KG1 (cell line): Measurements from ENCODE around the gene BRCA1.
"Not testable (repeated sequence)": the region's sequence is repeated elsewhere in the genome, so short reads cannot be mapped to it uniquely, and the experiment has no call there.

Source experiments
- DNase-seq: peaks from one replicate; lab custom pipeline; 2025; lab: John Stamatoyannopoulos, UW

Gene BRCA1

GRCh38 chr17:43134774-43135453, 9.8 kb upstream of the BRCA1 start:
- no peak for DNase-seq

DNA sequence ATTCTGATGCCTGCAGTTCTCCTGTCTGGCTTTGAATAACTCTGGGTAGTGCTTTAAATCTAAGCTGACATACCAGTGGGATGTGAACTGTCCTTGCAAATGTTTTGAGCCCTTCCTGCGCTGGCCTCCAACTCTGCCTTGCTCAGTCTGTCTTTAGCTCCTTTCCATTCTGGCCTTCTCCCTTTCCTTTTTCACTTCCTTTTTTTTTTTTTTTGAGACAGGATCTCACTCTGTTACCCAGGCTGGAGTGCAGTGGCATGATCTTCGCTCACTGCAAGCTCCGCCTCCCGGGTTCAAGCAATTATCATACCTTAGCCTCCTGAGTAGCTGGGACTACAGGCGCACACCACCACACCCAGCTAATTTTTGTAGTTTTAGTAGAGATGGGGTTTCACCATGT, 8.3 kb upstream of the BRCA1 start:
- not testable (repeated sequence) for DNase-seq

DNA sequence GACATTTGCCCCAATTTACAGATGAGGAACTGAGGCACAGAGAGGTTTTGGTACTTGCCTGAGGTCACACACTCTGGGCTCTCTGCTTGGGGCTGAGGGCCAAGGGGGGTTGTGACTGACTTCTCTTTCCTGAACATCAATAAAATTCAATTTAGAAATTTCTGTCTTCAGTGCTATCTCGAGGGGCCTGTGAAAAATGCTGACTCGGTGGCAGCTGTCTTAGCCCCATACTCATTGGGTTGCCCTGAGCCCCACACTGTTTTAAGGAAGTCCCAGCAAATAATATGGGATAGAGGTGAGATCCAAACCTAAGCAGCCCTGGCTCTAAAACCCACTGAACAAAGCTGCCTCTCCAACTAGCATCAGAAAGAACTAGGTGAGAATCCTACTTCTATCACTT, 7.0 kb upstream of the BRCA1 start:
- no peak for DNase-seq

DNA sequence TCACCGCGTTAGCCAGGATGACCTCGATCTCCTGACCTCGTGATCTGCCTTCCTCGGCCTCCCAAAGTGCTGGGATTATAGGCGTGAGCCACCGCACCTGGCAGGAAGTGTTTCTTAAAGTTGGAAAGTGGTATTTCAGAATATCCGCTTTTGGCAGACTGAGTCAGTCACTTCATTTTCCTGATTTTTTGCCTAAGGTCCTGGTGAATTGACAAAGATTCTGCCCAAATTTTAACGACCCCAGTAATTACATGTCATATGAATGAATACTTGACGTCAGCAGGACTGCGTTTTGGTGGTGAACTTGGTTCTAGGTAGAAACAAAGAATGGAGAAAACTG, 4.5 kb upstream of the BRCA1 start:
- no peak for DNase-seq

DNA sequence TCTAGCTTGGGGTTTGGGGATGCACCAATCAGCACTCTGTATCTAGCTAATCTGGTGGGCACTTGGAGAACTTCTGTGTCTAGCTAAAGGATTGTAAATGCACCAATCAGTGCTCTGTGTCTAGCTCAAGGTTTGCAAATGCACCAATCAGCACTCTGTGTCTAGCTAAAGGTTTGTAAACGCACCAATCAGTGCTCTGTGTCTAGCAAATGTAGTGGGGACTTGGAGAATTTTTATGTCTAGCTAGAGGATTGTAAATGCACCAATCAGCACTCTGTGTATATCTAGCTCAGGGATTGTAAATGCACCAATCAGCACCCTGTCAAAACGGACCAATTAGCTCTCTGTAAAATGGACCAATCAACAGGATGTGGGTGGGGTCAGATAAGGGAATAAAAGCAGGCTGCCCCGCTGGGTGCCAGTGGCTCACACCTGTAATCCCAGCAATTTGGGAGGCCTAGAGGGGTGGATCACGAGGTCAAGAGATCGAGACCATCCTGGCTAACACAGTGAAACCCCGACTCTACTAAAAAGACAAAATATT, 2.2 kb upstream of the BRCA1 start:
- not testable (repeated sequence) for DNase-seq

DNA sequence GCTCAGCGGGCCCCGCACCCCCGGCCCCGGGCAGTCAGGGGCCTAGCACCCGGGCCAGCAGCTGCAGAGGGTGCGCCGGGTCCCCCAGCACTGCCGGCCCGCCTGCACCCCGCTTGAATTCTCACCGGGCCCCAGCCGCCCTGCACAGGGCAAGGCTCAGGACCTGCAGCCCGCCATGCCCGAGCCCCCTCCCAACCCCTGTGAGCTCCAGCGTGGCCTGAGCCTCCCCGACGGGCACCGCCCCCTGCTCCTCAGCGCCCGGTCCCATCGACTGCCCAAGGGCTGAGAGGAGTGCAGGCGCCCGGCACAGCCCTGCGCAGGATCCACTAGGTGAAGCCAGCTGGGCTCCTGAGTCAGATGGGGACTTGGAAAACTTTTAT, 1.7 kb upstream of the BRCA1 start:
- no peak for DNase-seq

- no peak for DNase-seq
Observed at GRCh38 chr17:43125967-43126910, 1.1 kb upstream of the BRCA1 start.

DNA sequence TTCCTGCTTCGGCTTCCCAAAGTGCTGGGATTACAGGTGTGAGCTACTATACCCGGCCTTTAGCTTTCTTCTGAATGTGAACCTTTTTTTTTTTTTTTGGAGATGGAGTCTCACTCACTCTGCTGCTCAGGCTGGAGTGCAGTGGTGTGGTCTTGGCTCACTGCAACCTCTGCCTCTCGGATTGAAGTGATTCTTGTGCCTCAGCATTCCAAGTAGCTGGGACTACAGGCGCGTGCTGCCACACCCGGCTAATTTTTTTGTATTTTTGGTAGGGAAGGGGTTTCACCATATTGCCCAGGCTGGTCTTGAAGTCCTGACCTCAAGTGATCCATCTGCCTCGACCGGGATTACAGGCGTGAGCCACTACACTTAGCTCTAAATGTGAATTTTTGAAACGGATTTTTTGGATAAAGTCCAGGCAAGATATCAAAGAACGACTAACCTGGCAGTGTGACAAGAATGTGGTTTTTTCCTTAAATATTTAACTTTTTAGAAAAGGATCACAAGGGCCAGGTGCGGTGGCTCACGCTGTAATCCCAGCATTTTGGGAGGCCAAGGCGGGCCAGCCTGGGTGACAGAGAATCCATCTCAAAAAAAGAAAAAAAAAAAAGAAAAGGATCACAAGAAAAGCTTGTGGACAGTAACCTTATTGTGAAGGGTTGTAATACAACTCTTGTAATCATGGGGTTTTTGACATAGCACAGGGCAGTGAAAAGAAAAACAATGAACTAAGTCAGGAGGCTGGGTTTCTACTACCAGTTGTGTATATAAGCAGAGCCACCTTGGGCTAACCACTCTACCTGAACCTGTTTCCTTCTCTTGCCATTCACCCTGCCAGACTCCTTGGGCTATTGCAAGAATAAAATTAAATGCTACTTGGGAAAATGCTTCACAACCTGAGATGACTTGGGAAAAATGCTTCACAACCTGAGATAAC, 6.2 kb downstream of the BRCA1 start:
- DNase-seq: no peak

DNA sequence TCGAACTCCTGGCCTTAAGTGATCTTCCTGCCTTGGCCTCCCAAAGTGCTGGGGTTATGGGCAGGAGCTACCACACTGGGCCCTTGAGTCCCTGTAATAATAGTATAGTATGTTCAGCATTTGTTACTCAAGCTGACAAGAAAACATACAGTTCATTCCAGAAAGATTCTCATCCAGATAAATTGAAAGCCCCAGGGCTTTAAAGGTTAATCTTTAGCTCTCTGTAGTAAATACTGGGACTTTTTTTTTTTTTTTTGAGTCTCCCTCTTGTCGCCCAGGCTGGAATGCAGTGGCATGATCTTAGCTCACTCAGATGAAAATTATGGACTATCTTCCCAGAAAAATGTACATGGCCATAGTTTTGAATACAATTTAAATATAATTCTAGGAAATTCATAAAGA, 11.0 kb downstream of the BRCA1 start:
- no peak for DNase-seq

DNA sequence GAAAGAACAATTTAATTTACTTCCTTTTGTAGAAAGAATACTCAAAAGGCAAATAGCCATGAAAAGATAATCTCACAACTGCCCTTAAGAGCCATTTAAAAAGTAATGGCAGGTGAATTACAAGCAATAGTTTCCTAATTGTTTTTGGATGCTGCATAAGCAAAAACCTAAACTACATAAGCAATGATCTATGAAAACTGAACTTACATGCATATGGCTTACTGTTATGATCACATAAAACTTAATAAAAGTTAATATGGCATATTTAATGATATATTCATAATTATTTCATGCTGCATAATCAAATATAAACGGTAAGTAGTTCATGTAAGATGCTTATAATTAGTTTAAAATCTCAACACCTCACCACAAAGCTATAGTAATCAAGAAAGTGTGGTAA, 18.6 kb downstream of the BRCA1 start:
- no peak for DNase-seq

DNA sequence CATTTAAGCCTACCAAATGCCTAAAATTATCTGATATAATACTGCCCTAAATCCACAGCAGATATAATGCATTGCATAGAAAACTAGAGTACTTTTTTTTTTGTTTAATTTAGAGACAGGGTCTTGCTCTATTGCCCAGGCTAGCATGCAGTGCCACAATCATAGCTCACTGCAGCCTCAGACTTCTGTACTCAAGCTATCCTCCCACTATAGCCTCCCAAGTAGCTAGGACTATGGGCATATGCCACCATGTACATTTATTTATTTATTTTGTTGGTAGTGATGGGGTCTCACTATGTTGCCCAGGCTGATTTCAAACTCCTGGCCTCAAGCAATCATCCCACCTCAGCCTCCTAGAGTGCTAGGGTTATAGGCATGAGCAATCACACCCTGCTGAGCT, 20.0 kb downstream of the BRCA1 start:
- no peak for DNase-seq

DNA sequence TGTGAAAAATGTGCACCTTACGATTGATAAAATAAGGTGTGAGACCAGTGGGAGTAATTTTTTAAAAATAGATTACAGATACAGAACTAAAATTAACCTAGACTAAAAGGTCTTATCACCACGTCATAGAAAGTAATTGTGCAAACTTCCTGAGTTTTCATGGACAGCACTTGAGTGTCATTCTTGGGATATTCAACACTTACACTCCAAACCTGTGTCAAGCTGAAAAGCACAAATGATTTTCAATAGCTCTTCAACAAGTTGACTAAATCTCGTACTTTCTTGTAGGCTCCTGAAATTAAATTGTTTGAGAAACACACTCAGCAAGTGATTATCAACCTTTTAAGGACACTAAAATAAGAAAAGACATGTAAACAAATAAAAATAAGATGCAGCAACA, 20.5 kb downstream of the BRCA1 start:
- DNase-seq: no peak

DNA sequence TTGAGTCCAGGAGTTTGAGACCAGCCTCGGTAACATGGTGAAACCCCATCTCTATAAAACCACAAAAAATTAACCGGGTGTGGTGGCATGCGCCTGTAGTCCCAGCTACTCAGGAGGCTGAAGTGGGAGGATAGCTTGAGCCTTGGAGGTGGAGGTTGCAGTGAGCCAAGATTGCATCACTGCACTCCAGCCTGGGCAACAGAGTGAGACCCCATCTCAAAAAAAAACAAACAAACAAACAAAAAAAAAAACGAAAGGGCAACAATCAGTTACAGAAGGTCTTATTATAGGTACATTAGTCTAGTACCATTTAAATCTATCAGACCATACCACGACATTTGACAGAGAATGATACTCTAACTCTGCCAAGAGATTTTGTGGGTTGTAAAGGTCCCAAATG, 29.8 kb downstream of the BRCA1 start:
- DNase-seq: not testable (repeated sequence)

DNA sequence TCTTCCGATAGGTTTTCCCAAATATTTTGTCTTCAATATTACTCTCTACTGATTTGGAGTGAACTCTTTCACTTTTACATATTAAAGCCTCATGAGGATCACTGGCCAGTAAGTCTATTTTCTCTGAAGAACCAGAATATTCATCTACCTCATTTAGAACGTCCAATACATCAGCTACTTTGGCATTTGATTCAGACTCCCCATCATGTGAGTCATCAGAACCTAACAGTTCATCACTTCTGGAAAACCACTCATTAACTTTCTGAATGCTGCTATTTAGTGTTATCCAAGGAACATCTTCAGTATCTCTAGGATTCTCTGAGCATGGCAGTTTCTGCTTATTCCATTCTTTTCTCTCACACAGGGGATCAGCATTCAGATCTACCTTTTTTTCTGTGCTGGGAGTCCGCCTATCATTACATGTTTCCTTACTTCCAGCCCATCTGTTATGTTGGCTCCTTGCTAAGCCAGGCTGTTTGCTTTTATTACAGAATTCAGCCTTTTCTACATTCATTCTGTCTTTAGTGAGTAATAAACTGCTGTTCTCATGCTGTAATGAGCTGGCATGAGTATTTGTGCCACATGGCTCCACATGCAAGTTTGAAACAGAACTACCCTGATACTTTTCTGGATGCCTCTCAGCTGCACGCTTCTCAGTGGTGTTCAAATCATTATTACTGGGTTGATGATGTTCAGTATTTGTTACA, 30.9 kb downstream of the BRCA1 start:
- DNase-seq: no peak

GRCh38 chr17:43092901-43093300, 32.3 kb downstream of the BRCA1 start:
- no peak for DNase-seq

- no peak for DNase-seq
Observed at GRCh38 chr17:43090022-43090421, 35.1 kb downstream of the BRCA1 start.

- no peak for DNase-seq
Observed at GRCh38 chr17:43085474-43085873, 39.7 kb downstream of the BRCA1 start.

- no peak for DNase-seq
Observed at GRCh38 chr17:43079641-43080302, 45.4 kb downstream of the BRCA1 start.

DNA sequence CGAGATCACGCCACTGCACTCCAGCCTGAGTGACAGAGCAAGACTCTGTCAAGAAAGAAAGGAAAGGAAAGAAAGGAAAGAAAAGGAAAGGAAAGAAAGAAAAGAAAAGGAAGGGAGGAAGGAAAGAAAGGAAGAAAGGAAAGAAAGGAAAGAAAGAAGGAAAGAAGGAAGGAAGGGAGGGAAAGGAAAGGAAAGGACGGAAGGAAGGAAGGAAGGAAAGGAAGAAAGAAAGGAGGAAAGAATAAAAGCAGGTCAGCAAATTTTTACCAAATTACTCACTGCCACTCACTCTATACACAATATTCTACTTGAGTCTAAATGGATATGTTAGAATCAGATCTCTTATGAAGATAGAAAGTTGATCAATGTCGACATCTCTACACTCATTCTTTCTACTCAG, 50.3 kb downstream of the BRCA1 start:
- DNase-seq: no peak

DNA sequence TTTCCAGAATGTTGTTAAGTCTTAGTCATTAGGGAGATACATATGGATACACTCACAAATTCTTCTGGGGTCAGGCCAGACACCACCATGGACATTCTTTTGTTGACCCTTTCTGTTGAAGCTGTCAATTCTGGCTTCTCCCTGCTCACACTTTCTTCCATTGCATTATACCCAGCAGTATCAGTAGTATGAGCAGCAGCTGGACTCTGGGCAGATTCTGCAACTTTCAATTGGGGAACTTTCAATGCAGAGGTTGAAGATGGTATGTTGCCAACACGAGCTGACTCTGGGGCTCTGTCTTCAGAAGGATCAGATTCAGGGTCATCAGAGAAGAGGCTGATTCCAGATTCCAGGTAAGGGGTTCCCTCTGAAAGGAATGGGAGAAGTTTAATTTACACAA, 54.3 kb downstream of the BRCA1 start:
- no peak for DNase-seq

- no peak for DNase-seq
Observed at GRCh38 chr17:43070257-43070656, 54.9 kb downstream of the BRCA1 start.
